ACC112 (cell line): ENCODE measurements around the gene CHGA.

Source experiments
- H2AFZ ChIP-seq: fragments of 200-600 bp; sonication (generic); one replicate; pipeline ENCODE4 v1.6.0; 2017; ENCODE audit warnings: antibody characterized with exemption, low read length; ENCODE audit not compliant: unreplicated experiment
- H3K27ac ChIP-seq: fragments of 200-600 bp; sonication (generic); 2 replicates; pipeline ENCODE4 v1.5.1; 2014; ENCODE audit warnings: low read depth, mild to moderate bottlenecking, antibody characterized with exemption, low read length, moderate library complexity
- H3K27me3 ChIP-seq: fragments of 200-600 bp; sonication (generic); 2 replicates; pipeline ENCODE4 v1.6.1; 2014; ENCODE audit warnings: mild to moderate bottlenecking, antibody characterized with exemption, low read length, moderate library complexity, mixed read lengths; ENCODE audit not compliant: insufficient read depth
- H3K36me3 ChIP-seq: fragments of 200-600 bp; sonication (generic); 2 replicates; pipeline ENCODE4 v1.6.1; 2016; ENCODE audit warnings: mild to moderate bottlenecking, antibody characterized with exemption, low read length, moderate library complexity, mixed read lengths; ENCODE audit not compliant: insufficient read depth
- H3K4me1 ChIP-seq: fragments of 200-600 bp; sonication (generic); one replicate; pipeline ENCODE4 v1.6.1; 2016; ENCODE audit warnings: low read length, mixed read lengths; ENCODE audit not compliant: insufficient read depth, unreplicated experiment, control insufficient read depth
- H3K4me3 ChIP-seq: fragments of 200-600 bp; sonication (generic); 2 replicates; pipeline ENCODE4 v1.5.1; 2014; ENCODE audit warnings: mild to moderate bottlenecking, low read depth, low read length
- H3K79me2 ChIP-seq: fragments of 200-600 bp; sonication (generic); one replicate; pipeline ENCODE4 v1.6.0; 2016; ENCODE audit warnings: low read length; ENCODE audit not compliant: control insufficient read depth, unreplicated experiment, insufficient read depth

The CHGA gene

GRCh38 chr14:92930737-92931602 lies 8.0 kb downstream of the CHGA start:
- Histone ChIP-seq H3K27ac (no peak overlapping the region), H3K4me1 (no peaks in the 10 kb centered on the region), H3K27me3 (peaks cover 21% of the 10 kb centered on the region; the same call in 1 of the 2 replicates), H3K4me3 (no peak overlapping the region), H3K79me2 (no peaks in the 10 kb centered on the region), H3K36me3 (no peaks in the 10 kb centered on the region), H2AFZ (no peak overlapping the region)

GRCh38 chr14:92931681-92932447 lies 8.9 kb downstream of the CHGA start:
- H3K79me2 ChIP-seq: no peaks in the 10 kb centered on the region
- H3K27me3 ChIP-seq: peaks cover 12% of the 10 kb centered on the region; the same call in 1 of the 2 replicates
- no peaks in the 10 kb centered on the region for H3K36me3 ChIP-seq
- H2AFZ ChIP-seq: no peak overlapping the region
- H3K27ac ChIP-seq: no peak overlapping the region
- no peak overlapping the region for H3K4me3 ChIP-seq
- no peaks in the 10 kb centered on the region for H3K4me1 ChIP-seq

GRCh38 chr14:92932448-92933395 lies 9.8 kb downstream of the CHGA start:
- H3K4me3 ChIP-seq: no peak overlapping the region
- peaks cover 4% of the 10 kb centered on the region; the same call in 1 of the 2 replicates for H3K27me3 ChIP-seq
- H3K79me2 ChIP-seq: no peaks in the 10 kb centered on the region
- no peak overlapping the region for H3K27ac ChIP-seq
- no peak overlapping the region for H2AFZ ChIP-seq
- H3K4me1 ChIP-seq: no peaks in the 10 kb centered on the region
- H3K36me3 ChIP-seq: no peaks in the 10 kb centered on the region

- Histone ChIP-seq H3K4me3 (no peak overlapping the region), H3K27me3 (no peaks in the 10 kb centered on the region), H3K79me2 (no peaks in the 10 kb centered on the region), H3K36me3 (no peaks in the 10 kb centered on the region), H2AFZ (no peak overlapping the region), H3K4me1 (no peaks in the 10 kb centered on the region), H3K27ac (no peak overlapping the region)
These were observed 10.5 kb downstream of the CHGA start for GRCh38 chr14:92933481-92933880.

DNA sequence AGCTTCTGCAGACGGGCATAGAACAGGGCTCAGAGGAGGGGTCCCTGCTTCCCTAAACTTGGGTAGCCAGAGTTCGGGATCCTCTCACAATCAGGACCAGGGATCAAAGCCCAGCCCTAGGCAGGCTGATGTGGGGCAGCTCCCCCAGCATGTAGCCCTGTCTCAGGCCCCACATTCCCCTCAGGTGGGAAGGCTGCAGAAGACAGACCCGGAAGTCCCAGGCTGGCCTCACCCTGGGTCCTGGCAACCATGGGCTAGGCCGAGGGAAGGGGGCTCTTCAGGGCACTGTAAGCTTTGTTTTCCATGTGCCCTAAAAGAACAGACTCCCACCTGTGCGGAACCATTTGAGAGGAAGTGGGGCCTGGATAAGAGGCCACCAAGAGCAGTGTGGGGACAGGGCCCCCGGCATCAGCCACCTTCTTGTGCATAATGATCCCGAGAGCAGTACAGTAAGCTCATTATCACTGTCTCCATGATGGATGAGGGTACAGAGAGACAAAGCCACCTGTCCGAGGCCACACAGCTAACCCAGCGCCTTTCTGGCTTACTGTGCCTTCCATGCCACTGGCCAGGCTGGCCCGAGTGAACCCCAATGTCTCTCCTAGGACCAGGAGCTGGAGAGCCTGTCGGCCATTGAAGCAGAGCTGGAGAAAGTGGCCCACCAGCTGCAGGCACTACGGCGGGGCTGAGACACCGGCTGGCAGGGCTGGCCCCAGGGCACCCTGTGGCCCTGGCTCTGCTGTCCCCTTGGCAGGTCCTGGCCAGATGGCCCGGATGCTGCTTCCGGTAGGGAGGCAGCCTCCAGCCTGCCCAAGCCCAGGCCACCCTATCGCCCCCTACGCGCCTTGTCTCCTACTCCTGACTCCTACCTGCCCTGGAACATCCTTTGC lies 11.5 kb downstream of the CHGA start:
- H3K27ac ChIP-seq: no peak overlapping the region
- no peaks in the 10 kb centered on the region for H3K27me3 ChIP-seq
- no peak overlapping the region for H3K4me3 ChIP-seq
- H3K4me1 ChIP-seq: no peaks in the 10 kb centered on the region
- no peak overlapping the region for H2AFZ ChIP-seq
- no peaks in the 10 kb centered on the region for H3K36me3 ChIP-seq
- no peaks in the 10 kb centered on the region for H3K79me2 ChIP-seq

DNA sequence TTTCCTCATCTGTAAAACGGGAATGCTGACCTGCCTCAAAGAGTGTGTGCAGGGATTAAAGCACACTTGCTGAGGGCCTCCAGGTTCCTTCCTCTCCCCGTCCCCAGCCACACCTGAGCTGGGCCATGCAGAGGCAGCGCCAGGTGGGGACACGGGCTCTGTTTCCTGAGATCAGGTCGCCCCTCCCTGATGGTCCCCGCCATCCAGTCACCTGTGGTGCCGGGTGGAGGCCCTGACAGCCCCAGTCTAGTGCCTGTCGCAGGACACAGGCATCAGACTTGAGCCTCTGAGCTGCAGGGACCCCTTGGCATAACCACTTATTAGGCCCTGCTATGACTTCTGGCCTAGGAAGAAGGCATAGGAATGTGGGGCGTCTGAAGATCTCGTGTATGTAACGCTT lies 12.5 kb downstream of the CHGA start:
- Histone ChIP-seq H3K36me3 (no peaks in the 10 kb centered on the region), H3K27me3 (no peaks in the 10 kb centered on the region), H3K4me1 (no peaks in the 10 kb centered on the region)

GRCh38 chr14:92936085-92936484 lies 13.1 kb downstream of the CHGA start:
- H3K27me3 ChIP-seq: no peaks in the 10 kb centered on the region
- H3K4me1 ChIP-seq: no peaks in the 10 kb centered on the region
- H3K4me3 ChIP-seq: no peak overlapping the region
- H3K27ac ChIP-seq: no peak overlapping the region
- H3K36me3 ChIP-seq: no peaks in the 10 kb centered on the region
- H2AFZ ChIP-seq: no peak overlapping the region
- no peaks in the 10 kb centered on the region for H3K79me2 ChIP-seq

More for the DNA sequence above, 12.5 kb downstream of the CHGA start:
- Histone ChIP-seq H3K79me2 (no peaks in the 10 kb centered on the region), H3K27ac (no peak overlapping the region), H3K4me3 (no peak overlapping the region), H2AFZ (no peak overlapping the region)

DNA sequence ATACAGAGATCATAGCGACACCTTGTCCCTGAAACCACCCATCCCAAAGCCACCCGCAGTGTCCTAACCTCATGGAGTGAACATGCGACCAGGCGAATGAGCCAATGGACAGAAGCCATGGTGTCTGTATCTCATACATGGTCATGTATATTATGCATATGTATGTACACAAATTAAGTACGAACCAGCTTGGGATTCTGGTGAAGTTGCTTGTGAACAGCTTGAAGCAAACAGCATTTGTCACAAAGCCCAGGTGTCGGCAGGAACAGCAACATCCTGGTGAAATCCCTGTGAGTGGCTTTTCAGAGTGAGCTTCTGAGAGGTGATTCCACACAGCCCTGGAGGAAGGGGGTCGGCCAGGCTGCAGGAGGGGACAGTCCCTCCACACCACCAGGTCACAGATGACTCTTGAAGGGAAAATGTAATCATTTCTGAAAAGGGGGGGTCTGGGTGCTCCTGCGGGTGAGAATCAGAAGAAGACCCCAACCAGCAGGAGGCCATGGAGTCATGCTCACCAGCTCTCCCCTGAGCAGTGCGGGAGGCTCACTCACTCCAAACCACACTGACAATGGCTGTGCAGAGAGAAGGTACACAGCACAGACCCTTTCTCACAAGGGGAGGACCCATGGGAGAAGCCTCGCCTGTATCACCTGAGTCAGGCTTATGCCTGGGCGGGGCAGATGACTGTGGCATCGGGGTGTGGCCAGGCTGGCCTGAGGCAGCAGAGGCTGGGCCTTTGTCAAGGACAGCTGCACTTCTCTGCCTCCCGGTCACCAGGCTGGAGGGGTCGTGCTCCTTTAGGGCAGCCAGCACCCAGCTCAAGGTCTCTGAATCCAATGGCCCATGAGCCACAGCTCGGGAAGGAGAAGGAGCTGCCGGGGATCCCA lies 14.3 kb downstream of the CHGA start:
- Histone ChIP-seq H3K36me3 (no peaks in the 10 kb centered on the region), H3K4me3 (no peak overlapping the region), H2AFZ (no peak overlapping the region), H3K27me3 (no peaks in the 10 kb centered on the region), H3K79me2 (no peaks in the 10 kb centered on the region), H3K4me1 (no peaks in the 10 kb centered on the region), H3K27ac (no peak overlapping the region)

- H3K36me3 ChIP-seq: no peaks in the 10 kb centered on the region
- H3K4me3 ChIP-seq: no peak overlapping the region
- no peak overlapping the region for H2AFZ ChIP-seq
- no peaks in the 10 kb centered on the region for H3K79me2 ChIP-seq
- H3K27ac ChIP-seq: no peak overlapping the region
- H3K27me3 ChIP-seq: no peaks in the 10 kb centered on the region
- H3K4me1 ChIP-seq: no peaks in the 10 kb centered on the region
These were observed 15.4 kb downstream of the CHGA start for GRCh38 chr14:92938235-92938875.
